HUES6 (cell line): ENCODE measurements around the gene RNF144A.

Experiments used
- H3K27ac ChIP-seq: 2 replicates; pipeline ENCODE4 v1.7.0; 2013; ENCODE audit warnings: low read depth, mild to moderate bottlenecking, low read length, inconsistent platforms
- H3K27me3 ChIP-seq: 2 replicates; pipeline ENCODE4 v1.6.1; 2013; ENCODE audit warnings: low read length; ENCODE audit not compliant: control insufficient read depth, insufficient read depth
- H3K36me3 ChIP-seq: 2 replicates; pipeline ENCODE4 v1.6.1; 2013; ENCODE audit warnings: low read length; ENCODE audit not compliant: control insufficient read depth, insufficient read depth
- H3K4me1 ChIP-seq: 2 replicates; pipeline ENCODE4 v1.6.1; 2013; ENCODE audit warnings: low read length; ENCODE audit not compliant: control insufficient read depth, insufficient read depth
- H3K4me3 ChIP-seq: 2 replicates; pipeline ENCODE4 v1.5.1; 2013; ENCODE audit warnings: low read depth, low read length
- H3K9ac ChIP-seq: one replicate; pipeline ENCODE4 v1.6.1; 2013; ENCODE audit warnings: mild to moderate bottlenecking, low read length
- H3K9me3 ChIP-seq: 2 replicates; pipeline ENCODE4 v1.6.1; 2013; ENCODE audit warnings: low read depth, low read length; ENCODE audit not compliant: control insufficient read depth, insufficient read depth

RNF144A gene

GRCh38 chr2:7048762-7049294 is 131.6 kb downstream of the RNF144A start:
- Histone ChIP-seq H3K27ac (no peak overlapping the region), H3K9ac (no peak overlapping the region), H3K4me3 (no peak overlapping the region), H3K4me1 (peaks cover 7% of the 10 kb centered on the region; the same call in 1 of the 2 replicates), H3K36me3 (0 out of 2 replicates have a peak, but pooled peaks cover 3% of the 10 kb centered on the region), H3K27me3 (no peaks in the 10 kb centered on the region), H3K9me3 (no peaks in the 10 kb centered on the region)

GRCh38 chr2:7052404-7052803 is 135.2 kb downstream of the RNF144A start:
- Histone ChIP-seq H3K36me3 (no peaks in the 10 kb centered on the region), H3K4me3 (no peak overlapping the region), H3K27me3 (no peaks in the 10 kb centered on the region), H3K9me3 (no peaks in the 10 kb centered on the region), H3K4me1 (peaks cover 7% of the 10 kb centered on the region; the same call in 1 of the 2 replicates), H3K27ac (no peak overlapping the region), H3K9ac (no peak overlapping the region)

- Histone ChIP-seq H3K27ac (no peak overlapping the region), H3K4me1 (peaks cover 5% of the 10 kb centered on the region; the same call in 1 of the 2 replicates), H3K9me3 (no peaks in the 10 kb centered on the region), H3K9ac (no peak overlapping the region), H3K4me3 (no peak overlapping the region), H3K27me3 (no peaks in the 10 kb centered on the region), H3K36me3 (no peaks in the 10 kb centered on the region)
Measured at GRCh38 chr2:7053650-7054265, 136.5 kb downstream of the RNF144A start.

- H3K4me1 ChIP-seq, result no peaks in the 10 kb centered on the region
- H3K9ac ChIP-seq, result no peak overlapping the region
- no peaks in the 10 kb centered on the region for H3K36me3 ChIP-seq
- no peaks in the 10 kb centered on the region for H3K9me3 ChIP-seq
- no peak overlapping the region for H3K4me3 ChIP-seq
- no peak overlapping the region for H3K27ac ChIP-seq
- H3K27me3 ChIP-seq, result no peaks in the 10 kb centered on the region
Measured at GRCh38 chr2:7057865-7058400, 140.7 kb downstream of the RNF144A start.

- Histone ChIP-seq H3K27me3 (no peaks in the 10 kb centered on the region), H3K36me3 (no peaks in the 10 kb centered on the region), H3K4me1 (no peaks in the 10 kb centered on the region), H3K27ac (no peak overlapping the region), H3K9me3 (peaks cover 12% of the 10 kb centered on the region), H3K9ac (no peak overlapping the region), H3K4me3 (no peak overlapping the region)
Measured at GRCh38 chr2:7060156-7060555, 142.9 kb downstream of the RNF144A start.

GRCh38 chr2:7060631-7061449 is 143.6 kb downstream of the RNF144A start:
- no peaks in the 10 kb centered on the region for H3K36me3 ChIP-seq
- no peaks in the 10 kb centered on the region for H3K4me1 ChIP-seq
- no peak overlapping the region for H3K9ac ChIP-seq
- no peaks in the 10 kb centered on the region for H3K27me3 ChIP-seq
- H3K9me3 ChIP-seq, result peaks cover 12% of the 10 kb centered on the region
- no peak overlapping the region for H3K27ac ChIP-seq
- H3K4me3 ChIP-seq, result no peak overlapping the region

- H3K27me3 ChIP-seq, result no peaks in the 10 kb centered on the region
- H3K9ac ChIP-seq, result no peak overlapping the region
- H3K36me3 ChIP-seq, result no peaks in the 10 kb centered on the region
- no peak overlapping the region for H3K27ac ChIP-seq
- peaks cover 12% of the 10 kb centered on the region for H3K9me3 ChIP-seq
- H3K4me3 ChIP-seq, result no peak overlapping the region
- no peaks in the 10 kb centered on the region for H3K4me1 ChIP-seq
Measured at GRCh38 chr2:7061450-7061789, 144.2 kb downstream of the RNF144A start.

GRCh38 chr2:7061921-7062320 is 144.7 kb downstream of the RNF144A start:
- Histone ChIP-seq H3K9ac (no peak overlapping the region), H3K27me3 (no peaks in the 10 kb centered on the region), H3K36me3 (no peaks in the 10 kb centered on the region), H3K9me3 (peaks cover 12% of the 10 kb centered on the region), H3K27ac (no peak overlapping the region), H3K4me1 (no peaks in the 10 kb centered on the region), H3K4me3 (no peak overlapping the region)

- Histone ChIP-seq H3K9ac (no peak overlapping the region), H3K4me1 (no peaks in the 10 kb centered on the region), H3K27ac (no peak overlapping the region), H3K9me3 (peaks cover 12% of the 10 kb centered on the region), H3K27me3 (no peaks in the 10 kb centered on the region), H3K36me3 (no peaks in the 10 kb centered on the region), H3K4me3 (no peak overlapping the region)
Measured at GRCh38 chr2:7063789-7064188, 146.6 kb downstream of the RNF144A start.

GRCh38 chr2:7068457-7068856 is 151.2 kb downstream of the RNF144A start:
- Histone ChIP-seq H3K9ac (no peak overlapping the region), H3K36me3 (no peaks in the 10 kb centered on the region), H3K9me3 (peaks cover 11% of the 10 kb centered on the region), H3K27ac (no peak overlapping the region), H3K4me1 (no peaks in the 10 kb centered on the region), H3K4me3 (no peak overlapping the region), H3K27me3 (no peaks in the 10 kb centered on the region)

- Histone ChIP-seq H3K9ac (no peak overlapping the region), H3K27me3 (no peaks in the 10 kb centered on the region), H3K4me1 (no peaks in the 10 kb centered on the region), H3K36me3 (no peaks in the 10 kb centered on the region), H3K9me3 (no peaks in the 10 kb centered on the region), H3K27ac (no peak overlapping the region), H3K4me3 (no peak overlapping the region)
Measured at GRCh38 chr2:7070483-7070882, 153.3 kb downstream of the RNF144A start.
